Keratinocyte (primary cell): ENCODE measurements around the gene ATN1. TPM values are rescaled to one million over a fixed set of nuclear protein-coding genes. Genes with fewer than 3 reads are reported as not detected.

ENCODE experiments used
- DNase-seq: peaks from one replicate; pipeline ENCODE4 v3.0.0-alpha.2; 2011; ENCODE audit warnings: low read depth, missing footprints, low spot score
- FAIRE-seq: peaks from 2 replicates; lab custom pipeline; 2011; peaks lifted over from hg19 to GRCh38; lab: Jason Lieb, UNC
- H2AFZ ChIP-seq: 2 replicates; pipeline ENCODE4 v1.6.0; 2012; ENCODE audit warnings: low read length, control low read depth, inconsistent platforms; ENCODE audit not compliant: control insufficient read depth
- H3K27ac ChIP-seq: 2 replicates; pipeline ENCODE4 v1.5.1; 2011; ENCODE audit warnings: low read length; ENCODE audit not compliant: control insufficient read depth, insufficient read depth
- H3K27me3 ChIP-seq: 3 replicates; pipeline ENCODE4 v1.6.0; 2011; ENCODE audit warnings: low read length; ENCODE audit not compliant: control insufficient read depth, insufficient read depth; ENCODE audit errors: extremely low read depth
- H3K36me3 ChIP-seq, 2 experiments: 2 replicates in 1 of 2; 3 replicates in 1 of 2; pipeline ENCODE4 v1.5.1; 2011; ENCODE audit warnings: low read length in 2 of 2, mild to moderate bottlenecking in 1 of 2; ENCODE audit not compliant: control insufficient read depth in 2 of 2, insufficient read depth in 2 of 2; ENCODE audit errors: extremely low read depth in 1 of 2
- H3K4me1 ChIP-seq: 3 replicates; pipeline ENCODE4 v1.5.1; 2011; ENCODE audit warnings: low read length; ENCODE audit not compliant: control insufficient read depth, insufficient read depth; ENCODE audit errors: extremely low read depth
- H3K4me2 ChIP-seq: 3 replicates; pipeline ENCODE4 v1.6.0; 2011; ENCODE audit warnings: low read depth, low read length; ENCODE audit not compliant: control insufficient read depth, insufficient read depth; ENCODE audit errors: extremely low read depth
- H3K4me3 ChIP-seq, 3 experiments: fragments of 200-600 bp in 1 of 3; sonication (generic) in 1 of 3; 2 replicates in 2 of 3; 3 replicates in 1 of 3; pipeline ENCODE4 v1.5.1; 2011 to 2016; ENCODE audit warnings: low read length in 3 of 3, mild to moderate bottlenecking in 3 of 3, control low read depth in 2 of 3, inconsistent platforms in 1 of 3, low read depth in 1 of 3, mixed read lengths in 1 of 3, mixed run types in 1 of 3, moderate library complexity in 1 of 3; ENCODE audit not compliant: control insufficient read depth in 2 of 3, insufficient read depth in 2 of 3; ENCODE audit errors: extremely low read depth in 1 of 3
- H3K79me2 ChIP-seq: 2 replicates; pipeline ENCODE4 v1.6.0; 2012; ENCODE audit warnings: low read length; ENCODE audit not compliant: control insufficient read depth, insufficient read depth
- H3K9ac ChIP-seq: 3 replicates; pipeline ENCODE4 v1.6.0; 2011; ENCODE audit warnings: low read length; ENCODE audit not compliant: control insufficient read depth, insufficient read depth; ENCODE audit errors: extremely low read depth
- H3K9me1 ChIP-seq: 3 replicates; pipeline ENCODE4 v1.6.0; 2011; ENCODE audit warnings: low read length; ENCODE audit not compliant: control insufficient read depth, insufficient read depth; ENCODE audit errors: extremely low read depth
- H3K9me3 ChIP-seq: 2 replicates; pipeline ENCODE4 v1.5.1; 2012; ENCODE audit warnings: low read depth, low read length; ENCODE audit not compliant: control insufficient read depth
- H4K20me1 ChIP-seq: 3 replicates; pipeline ENCODE4 v1.6.0; 2011; ENCODE audit warnings: low read length; ENCODE audit not compliant: control insufficient read depth, insufficient read depth; ENCODE audit errors: extremely low read depth
- CTCF ChIP-seq, 3 experiments: IDR thresholded peaks in 1 of 3; conservative IDR thresholded peaks in 1 of 3; optimal IDR thresholded peaks in 1 of 3; 2 replicates in 2 of 3; 3 replicates in 1 of 3; pipeline versions ENCODE3 to v1.5.1; 2011; ENCODE audit warnings: low read length in 3 of 3, mild to moderate bottlenecking in 3 of 3, moderate library complexity in 2 of 3, control low read depth in 1 of 3, inconsistent platforms in 1 of 3; ENCODE audit not compliant: insufficient read depth in 2 of 3; ENCODE audit errors: extremely low read depth in 1 of 3
- EZH2 ChIP-seq: IDR thresholded peaks from one replicate; pipeline ENCODE4 v1.6.1; 2012; ENCODE audit warnings: inconsistent platforms, mild to moderate bottlenecking, low read length, moderate library complexity
- dilution Hi-C: fragments of 300-500 bp; cut with MboI; formaldehyde crosslinking; loops from one replicate; pipeline ENCODE4 v1.7.0; 2020; ENCODE audit warnings: low sequenced_read_pairs; ENCODE audit not compliant: extremely low pct_ligation_motif_present
- polyA plus RNA-seq, 5 experiments: library from polyadenylated mRNA; depleted of rRNA in 3 of 5; stranded (reverse) in 3 of 5; stranded (forward) in 1 of 5; unstranded in 1 of 5; fragments of >200 nt; gene quantifications; 1 replicate in 1 of 5; 2 replicates in 3 of 5; 3 replicates in 1 of 5; pipeline versions ENCODE4 v1.2.1 to v1.2.3, GENCODE V29; 2011 to 2012; ENCODE audit warnings: missing spikeins in 2 of 5, low read depth in 1 of 5, low replicate concordance in 1 of 5

The ATN1 gene
- polyA plus RNA-seq, 1 donor (not counting 4 experiments of a cell fraction or from before 2014, with no cell fraction given), result 6.2 TPM

DNA sequence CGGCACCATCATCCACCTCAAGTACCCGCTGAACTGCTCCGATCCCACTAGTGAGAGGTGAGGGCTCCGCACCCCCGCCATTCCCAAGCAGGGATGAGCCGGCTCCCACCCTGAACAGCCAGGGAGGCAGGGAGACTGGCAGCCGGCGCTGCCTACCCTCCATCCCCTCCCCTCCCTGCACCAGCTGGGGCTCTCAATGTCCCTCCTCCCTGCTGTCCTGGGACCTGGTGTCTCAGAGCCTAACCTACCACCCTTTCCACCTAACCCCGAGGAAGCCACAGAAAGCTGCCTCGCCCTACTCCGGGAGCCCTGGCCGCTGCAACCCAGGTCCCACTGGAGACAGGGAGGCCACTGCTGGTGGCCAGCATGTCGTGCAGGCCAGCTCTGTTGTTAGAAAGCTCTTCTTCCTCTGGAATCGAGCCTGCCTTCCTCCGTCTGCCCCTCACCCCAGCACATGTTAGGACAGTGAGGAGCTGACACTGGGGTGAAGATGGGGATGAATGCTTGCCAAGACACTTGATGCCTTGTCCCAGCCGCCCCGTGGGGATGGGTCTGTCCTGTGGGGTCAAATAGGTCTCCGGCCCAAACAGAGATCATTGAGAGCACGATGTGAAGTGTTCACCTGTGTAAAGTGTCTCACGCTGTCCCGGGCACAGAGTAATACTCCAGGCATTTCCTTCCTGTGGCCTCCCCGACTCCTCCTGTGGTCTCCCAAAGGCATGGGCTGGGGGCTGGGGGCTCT lies 24.5 kb downstream of the ATN1 start:
- Histone ChIP-seq H2AFZ (no peak overlapping the region), H3K9me3 (no peaks in the 10 kb centered on the region), H3K79me2 (no peaks in the 10 kb centered on the region), H4K20me1 (no peaks in the 10 kb centered on the region), H3K4me1 (no peaks in the 10 kb centered on the region), H3K9me1 (no peaks in the 10 kb centered on the region), H3K27me3 (no peaks in the 10 kb centered on the region), H3K9ac (no peak overlapping the region), H3K27ac (no peak overlapping the region), H3K4me3 (no peak overlapping the region), H3K36me3 (no peaks in the 10 kb centered on the region), H3K4me2 (no peak overlapping the region)
- dilution Hi-C loops, result no loop called here
- FAIRE-seq, result no peak
- no peak for DNase-seq
- no peak for TF ChIP-seq EZH2
- TF ChIP-seq CTCF (optimal IDR thresholded peaks at IDR 0.05 in 1 of 3, IDR thresholded peaks at IDR 0.05 in 1 of 3, conservative IDR thresholded peaks at IDR 0.05 in 1 of 3; ENCODE audit: extremely low read depth in 1 of 3, insufficient read depth in 2 of 3, low read length in 3 of 3), result no peak

GRCh38 chr12:6952863-6953441 lies 25.2 kb downstream of the ATN1 start:
- no peaks in the 10 kb centered on the region for H3K36me3 ChIP-seq
- no peak overlapping the region for H2AFZ ChIP-seq
- DNase-seq, result no peak
- no peaks in the 10 kb centered on the region for H3K27me3 ChIP-seq
- H4K20me1 ChIP-seq, result no peaks in the 10 kb centered on the region
- H3K4me2 ChIP-seq, result no peak overlapping the region
- no peak overlapping the region for H3K27ac ChIP-seq
- TF ChIP-seq EZH2 (no peak), CTCF (optimal IDR thresholded peaks at IDR 0.05 in 1 of 3, IDR thresholded peaks at IDR 0.05 in 1 of 3, conservative IDR thresholded peaks at IDR 0.05 in 1 of 3; ENCODE audit: extremely low read depth in 1 of 3, insufficient read depth in 2 of 3, low read length in 3 of 3) (no peak)
- no peaks in the 10 kb centered on the region for H3K79me2 ChIP-seq
- no peak for FAIRE-seq
- dilution Hi-C loops, result no loop called here
- H3K9me3 ChIP-seq, result no peaks in the 10 kb centered on the region
- H3K4me3 ChIP-seq, result no peak overlapping the region
- H3K4me1 ChIP-seq, result peaks cover 2% of the 10 kb centered on the region
- H3K9ac ChIP-seq, result no peak overlapping the region
- H3K9me1 ChIP-seq, result no peaks in the 10 kb centered on the region
